ENCODE results near the gene ZNF618. TPM values are rescaled to one million over a fixed set of nuclear protein-coding genes. Genes with fewer than 3 reads are reported as not detected.

ZNF618 gene
- total and polyA plus RNA-seq, 2 experiments from 2014 or later: 20.0 to 26.0 TPM

DNA sequence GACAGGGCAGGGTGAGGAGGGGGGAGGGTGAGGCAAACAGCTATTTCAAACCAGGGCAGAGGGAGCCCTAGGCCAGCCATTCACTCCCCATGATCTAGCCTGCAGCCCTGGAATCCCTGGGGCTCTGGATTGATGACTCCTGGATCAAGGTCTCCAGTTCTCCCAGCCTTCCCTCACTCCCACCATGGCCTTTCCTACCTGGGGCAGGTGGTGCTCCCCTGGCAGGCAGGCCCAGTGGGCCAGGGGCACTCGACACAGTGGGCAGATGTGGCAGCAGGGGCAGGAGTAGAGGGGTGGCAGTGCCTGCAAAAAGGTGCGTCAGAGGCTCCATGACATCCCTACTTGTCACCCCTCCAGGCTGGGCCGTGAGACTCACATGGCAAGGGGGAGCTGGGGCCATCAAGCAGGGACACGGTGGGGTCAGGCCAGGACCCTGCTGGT lies 216.9 kb downstream of the ZNF618 start:
- Histone ChIP-seq H3K27ac (no peak overlapping the region), H3K4me3 (no peak overlapping the region), H3K9me3 (ENCODE audit: low read depth) (no peaks in the 10 kb centered on the region), H3K27me3 (peaks cover 12% of the 10 kb centered on the region), H3K4me1 (ENCODE audit: low read depth) (no peaks in the 10 kb centered on the region), H3K36me3 (no peaks in the 10 kb centered on the region)
- DNase-seq (ENCODE audit: low read depth in 1 of 2, low spot score in 1 of 2): no peak
- TF ChIP-seq, protein P1, sequence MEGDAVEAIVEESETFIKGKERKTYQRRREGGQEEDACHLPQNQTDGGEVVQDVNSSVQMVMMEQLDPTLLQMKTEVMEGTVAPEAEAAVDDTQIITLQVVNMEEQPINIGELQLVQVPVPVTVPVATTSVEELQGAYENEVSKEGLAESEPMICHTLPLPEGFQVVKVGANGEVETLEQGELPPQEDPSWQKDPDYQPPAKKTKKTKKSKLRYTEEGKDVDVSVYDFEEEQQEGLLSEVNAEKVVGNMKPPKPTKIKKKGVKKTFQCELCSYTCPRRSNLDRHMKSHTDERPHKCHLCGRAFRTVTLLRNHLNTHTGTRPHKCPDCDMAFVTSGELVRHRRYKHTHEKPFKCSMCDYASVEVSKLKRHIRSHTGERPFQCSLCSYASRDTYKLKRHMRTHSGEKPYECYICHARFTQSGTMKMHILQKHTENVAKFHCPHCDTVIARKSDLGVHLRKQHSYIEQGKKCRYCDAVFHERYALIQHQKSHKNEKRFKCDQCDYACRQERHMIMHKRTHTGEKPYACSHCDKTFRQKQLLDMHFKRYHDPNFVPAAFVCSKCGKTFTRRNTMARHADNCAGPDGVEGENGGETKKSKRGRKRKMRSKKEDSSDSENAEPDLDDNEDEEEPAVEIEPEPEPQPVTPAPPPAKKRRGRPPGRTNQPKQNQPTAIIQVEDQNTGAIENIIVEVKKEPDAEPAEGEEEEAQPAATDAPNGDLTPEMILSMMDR (IDR thresholded peaks at IDR 0.05; ENCODE audit: low read depth, low read length): no peak

DNA sequence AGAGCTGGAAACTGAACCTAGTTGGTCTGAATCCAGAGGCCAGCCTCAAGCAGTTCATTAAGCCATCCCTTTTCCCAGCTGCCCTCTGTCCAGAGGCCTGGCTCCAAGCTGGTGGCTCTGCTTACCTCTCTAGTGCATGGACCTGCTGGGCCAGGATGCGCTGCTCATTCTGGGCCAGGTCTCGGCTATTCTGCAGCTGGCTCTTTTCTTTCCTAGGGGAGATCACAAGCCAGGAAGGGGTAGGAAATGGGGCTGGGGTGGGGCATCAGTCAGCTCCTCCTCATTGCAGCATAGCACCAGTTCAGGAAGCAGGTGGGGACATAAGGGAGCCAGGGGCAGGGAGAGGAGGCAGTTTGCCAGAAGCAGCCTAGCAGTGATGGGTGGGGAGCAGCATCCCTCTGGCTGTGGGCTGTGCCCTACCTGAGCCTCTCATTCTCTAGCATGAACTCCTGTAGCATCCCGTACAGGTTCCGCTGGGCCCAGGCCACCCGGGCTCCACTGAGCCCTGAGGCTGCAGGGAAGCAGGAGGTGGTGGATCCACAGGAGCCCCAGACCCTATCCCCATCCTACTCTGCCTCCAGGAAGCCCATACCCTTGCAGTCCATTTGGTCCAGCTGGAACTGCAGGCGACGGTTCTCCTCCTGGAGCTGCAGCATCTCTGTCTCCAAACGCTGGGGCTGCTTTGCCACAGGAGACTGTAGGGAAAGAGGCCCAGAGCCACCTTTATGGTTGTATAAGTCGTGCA lies 217.8 kb downstream of the ZNF618 start:
- no peak for DNase-seq (ENCODE audit: low read depth in 1 of 2, low spot score in 1 of 2)

DNA sequence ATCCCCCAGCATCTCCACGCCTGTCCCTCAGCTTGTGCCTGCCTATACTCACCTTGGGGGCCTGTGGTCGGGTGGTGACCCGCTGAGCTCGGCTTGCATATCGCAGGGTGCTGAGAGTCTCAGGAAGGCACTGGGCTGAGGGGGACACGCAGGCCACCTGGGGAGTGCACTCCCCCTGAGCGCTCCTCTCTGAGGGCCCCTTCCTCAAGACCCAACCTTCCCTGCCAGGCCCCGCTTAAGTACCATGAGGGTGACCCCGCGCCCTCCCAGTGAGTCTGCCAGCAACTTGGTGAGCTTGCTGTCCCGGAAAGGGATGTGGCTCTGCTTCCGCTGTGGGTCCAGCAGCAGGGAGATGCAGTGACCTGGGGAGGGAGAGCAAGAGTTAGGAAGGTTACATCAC lies 218.9 kb downstream of the ZNF618 start:
- Histone ChIP-seq H3K4me1 (ENCODE audit: low read depth) (no peaks in the 10 kb centered on the region), H3K27ac (no peak overlapping the region), H3K27me3 (peaks cover 31% of the 10 kb centered on the region), H3K9me3 (ENCODE audit: low read depth) (no peaks in the 10 kb centered on the region), H3K36me3 (no peaks in the 10 kb centered on the region), H3K4me3 (no peak overlapping the region)
- no peak for DNase-seq (ENCODE audit: low read depth in 1 of 2, low spot score in 1 of 2)
- TF ChIP-seq, protein P1 (IDR thresholded peaks at IDR 0.05; ENCODE audit: low read depth, low read length): no peak

More for the DNA sequence above, 217.8 kb downstream of the ZNF618 start:
- Histone ChIP-seq H3K27me3 (peaks cover 21% of the 10 kb centered on the region), H3K27ac (no peak overlapping the region), H3K4me1 (ENCODE audit: low read depth) (no peaks in the 10 kb centered on the region), H3K36me3 (no peaks in the 10 kb centered on the region), H3K9me3 (ENCODE audit: low read depth) (no peaks in the 10 kb centered on the region), H3K4me3 (no peak overlapping the region)
- TF ChIP-seq, protein P1 (IDR thresholded peaks at IDR 0.05; ENCODE audit: low read depth, low read length): no peak

DNA sequence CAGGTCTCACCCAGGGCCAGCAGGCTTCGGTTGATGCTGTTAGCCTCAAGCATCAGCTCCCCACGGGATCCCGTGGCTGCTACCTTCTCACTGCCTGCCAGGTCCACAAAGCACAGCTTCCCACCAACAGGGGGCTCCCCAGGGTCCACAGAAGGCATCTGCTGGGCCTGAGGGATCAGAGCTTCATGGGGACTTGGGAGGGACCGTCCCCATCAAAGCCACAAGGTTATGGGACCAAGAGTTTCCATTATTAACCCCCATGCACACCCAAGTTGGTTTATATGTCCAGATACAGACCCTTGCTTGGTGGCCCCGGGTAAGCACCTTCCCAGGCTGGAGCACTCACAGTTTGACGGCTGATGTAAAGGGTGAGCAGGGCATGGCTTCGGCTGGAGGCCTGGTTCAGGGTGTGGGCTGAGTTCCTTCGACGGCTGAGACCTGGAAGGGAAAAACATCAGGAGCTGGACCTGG lies 220.0 kb downstream of the ZNF618 start:
- TF ChIP-seq, protein P1 (IDR thresholded peaks at IDR 0.05; ENCODE audit: low read depth, low read length): peak; percentile 22
- Histone ChIP-seq H3K27me3 (peaks cover 41% of the 10 kb centered on the region), H3K27ac (no peak overlapping the region), H3K9me3 (ENCODE audit: low read depth) (no peaks in the 10 kb centered on the region), H3K4me1 (ENCODE audit: low read depth) (no peaks in the 10 kb centered on the region), H3K36me3 (no peaks in the 10 kb centered on the region), H3K4me3 (no peak overlapping the region)
- DNase-seq (ENCODE audit: low read depth in 1 of 2, low spot score in 1 of 2): no peak

DNA sequence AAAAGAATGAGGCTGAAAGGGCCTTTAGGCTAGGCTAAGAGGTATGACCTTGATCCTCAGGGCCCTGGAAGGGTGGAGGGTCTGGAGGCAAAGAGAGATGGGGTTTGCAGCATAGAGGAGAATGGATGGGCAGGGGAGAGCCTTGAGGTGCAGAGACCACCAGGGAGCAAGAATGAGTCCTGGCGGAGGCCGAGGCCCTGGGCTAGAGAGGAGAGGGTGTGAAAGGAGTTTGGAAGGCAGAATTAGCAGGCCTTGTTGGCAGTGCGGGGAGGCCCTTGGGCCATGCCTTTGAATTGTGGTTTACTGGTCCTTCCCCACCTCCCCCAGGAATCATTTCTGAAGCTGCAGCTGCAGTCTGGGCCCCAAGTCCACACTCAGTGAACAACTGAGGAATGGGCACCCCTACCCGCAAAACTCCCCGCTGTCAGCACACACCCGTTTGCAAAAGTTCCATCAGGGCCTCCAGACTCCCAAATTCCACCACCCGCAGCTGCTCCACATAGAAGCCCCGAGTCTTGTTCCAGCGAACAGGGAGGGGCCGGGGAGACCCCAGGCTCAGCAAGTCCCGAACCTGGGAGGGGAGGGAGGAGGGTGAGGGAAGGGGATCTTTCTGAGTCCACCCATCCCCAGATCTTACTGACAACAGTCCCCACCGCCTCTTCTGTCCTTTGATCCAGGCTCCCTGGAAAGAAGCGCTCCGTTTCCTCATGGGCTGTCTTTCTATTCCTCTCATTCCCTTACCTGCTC lies 220.9 kb downstream of the ZNF618 start:
- TF ChIP-seq, protein P1 (IDR thresholded peaks at IDR 0.05; ENCODE audit: low read depth, low read length): no peak
- Histone ChIP-seq H3K27me3 (peaks cover 45% of the 10 kb centered on the region), H3K4me3 (no peak overlapping the region), H3K36me3 (no peaks in the 10 kb centered on the region), H3K27ac (no peak overlapping the region), H3K9me3 (ENCODE audit: low read depth) (no peaks in the 10 kb centered on the region), H3K4me1 (ENCODE audit: low read depth) (no peaks in the 10 kb centered on the region)
- DNase-seq (ENCODE audit: low read depth in 1 of 2, low spot score in 1 of 2): no peak

All from cardiac muscle cell (in vitro differentiated cells and primary cell).